IMR-90 (cell line): ENCODE data around the gene METRNL. TPM values are rescaled to one million over a fixed set of nuclear protein-coding genes. Genes with fewer than 3 reads are reported as not detected.

ENCODE experiments used
- ATAC-seq: fragments of 200-7000 bp; cut with Tn5 transposase; 2 replicates; pipeline ENCODE4 v1.9.1; 2020; ENCODE audit warnings: low read depth, mild to moderate bottlenecking, moderate library complexity
- BruUV-seq: library from RNA; stranded (reverse); fragments of 400-500 nt; replicated peaks from 2 replicates; lab custom pipeline; 2021; lab: Mats Ljungman, UMichigan
- CTCF ChIA-PET: fragments of 300-600 bp; formaldehyde crosslinking; extraction: SDS; loops from one replicate; lab custom pipeline; 2021; ENCODE audit warnings: antibody characterized with exemption; lab: Yijun Ruan, JAX
- POLR2A ChIA-PET: fragments of 300-600 bp; sonication (Branson Sonifier 250); formaldehyde crosslinking; loops from one replicate; lab custom pipeline; 2022; ENCODE audit warnings: antibody characterized with exemption; ENCODE audit not compliant: unreplicated experiment; lab: Charles Lee
- DNase-seq: peaks from one replicate; pipeline ENCODE4 v3.0.0; 2013
- H2AFZ ChIP-seq: replicated peaks from 2 replicates; pipeline ENCODE3; 2013; ENCODE audit warnings: low read length, mild to moderate bottlenecking; ENCODE audit not compliant: poor library complexity
- H2AK5ac ChIP-seq: 2 replicates; pipeline ENCODE4 v1.6.1; 2013; ENCODE audit warnings: low read depth, low read length, inconsistent platforms
- H2AK9ac ChIP-seq: replicated peaks from 2 replicates; pipeline ENCODE3; 2013; ENCODE audit warnings: mild to moderate bottlenecking, low read depth, low read length, moderate library complexity; ENCODE audit not compliant: poor library complexity
- H2BK120ac ChIP-seq: 2 replicates; pipeline ENCODE4 v1.6.1; 2013; ENCODE audit warnings: low read depth, low read length, inconsistent platforms
- H2BK15ac ChIP-seq: 3 replicates; pipeline ENCODE4 v1.6.1; 2013; ENCODE audit warnings: low read depth, low read length, inconsistent platforms
- H2BK20ac ChIP-seq: 2 replicates; pipeline ENCODE4 v1.6.1; 2013; ENCODE audit warnings: low read depth, mild to moderate bottlenecking, inconsistent platforms, low read length, moderate library complexity
- H2BK5ac ChIP-seq: 2 replicates; pipeline ENCODE4 v1.6.1; 2013; ENCODE audit warnings: mild to moderate bottlenecking, low read depth, low read length, inconsistent platforms; ENCODE audit not compliant: poor library complexity, severe bottlenecking
- H3K14ac ChIP-seq: replicated peaks from 2 replicates; pipeline ENCODE4 v1.6.1; 2013; ENCODE audit warnings: low read depth, low read length, inconsistent platforms
- H3K18ac ChIP-seq: 2 replicates; pipeline ENCODE4 v1.6.1; 2013; ENCODE audit warnings: low read depth, low read length, control low read depth
- H3K23ac ChIP-seq: 2 replicates; pipeline ENCODE4 v1.6.1; 2013; ENCODE audit warnings: low read depth, low read length, inconsistent platforms
- H3K27ac ChIP-seq: 2 replicates; pipeline ENCODE4 v1.5.1; 2013; ENCODE audit warnings: mild to moderate bottlenecking, control low read depth, low read length; ENCODE audit not compliant: insufficient read depth
- H3K27me3 ChIP-seq: 2 replicates; pipeline ENCODE4 v1.6.1; 2013; ENCODE audit warnings: low read length; ENCODE audit not compliant: control insufficient read depth, insufficient read depth
- H3K36me3 ChIP-seq: 2 replicates; pipeline ENCODE4 v1.6.1; 2013; ENCODE audit warnings: low read length, mixed read lengths; ENCODE audit not compliant: control insufficient read depth, insufficient read depth
- H3K4ac ChIP-seq: 2 replicates; pipeline ENCODE4 v1.6.1; 2013; ENCODE audit warnings: low read depth, low read length, inconsistent platforms
- H3K4me1 ChIP-seq: 2 replicates; pipeline ENCODE4 v1.6.1; 2013; ENCODE audit warnings: low read length, mixed read lengths; ENCODE audit not compliant: control insufficient read depth, insufficient read depth
- H3K4me2 ChIP-seq: 2 replicates; pipeline ENCODE4 v1.6.1; 2013; ENCODE audit warnings: low read depth, mild to moderate bottlenecking, control low read depth, low read length, moderate library complexity
- H3K4me3 ChIP-seq: 2 replicates; pipeline ENCODE4 v1.5.1; 2013; ENCODE audit warnings: low read depth, mild to moderate bottlenecking, control low read depth, low read length, moderate library complexity; ENCODE audit not compliant: insufficient read depth
- H3K56ac ChIP-seq: 2 replicates; pipeline ENCODE4 v1.6.1; 2013; ENCODE audit warnings: low read length, inconsistent platforms; ENCODE audit not compliant: insufficient read depth; ENCODE audit errors: extremely low read depth
- H3K79me1 ChIP-seq, 2 experiments: 2 replicates each; pipeline ENCODE4 v1.6.1; 2013; ENCODE audit warnings: low read length in 2 of 2, inconsistent platforms in 1 of 2, low read depth in 1 of 2
- H3K9ac ChIP-seq: 2 replicates; pipeline ENCODE4 v1.6.1; 2013; ENCODE audit warnings: low read depth, low read length, control low read depth
- H3K9me1 ChIP-seq: 2 replicates; pipeline ENCODE4 v1.6.1; 2013; ENCODE audit warnings: low read length, inconsistent platforms; ENCODE audit not compliant: insufficient read depth
- H3K9me3 ChIP-seq: 2 replicates; pipeline ENCODE4 v1.6.1; 2013; ENCODE audit warnings: low read length; ENCODE audit not compliant: control insufficient read depth, insufficient read depth
- H4K20me1 ChIP-seq: 2 replicates; pipeline ENCODE4 v1.6.1; 2013; ENCODE audit warnings: low read length, inconsistent platforms; ENCODE audit not compliant: insufficient read depth
- H4K5ac ChIP-seq: 2 replicates; pipeline ENCODE4 v1.6.1; 2013; ENCODE audit warnings: mild to moderate bottlenecking, low read depth, low read length, control low read depth
- H4K8ac ChIP-seq, 2 experiments: 2 replicates each; pipeline ENCODE4 v1.6.1; 2013; ENCODE audit warnings: low read depth in 2 of 2, low read length in 2 of 2, control low read depth in 1 of 2, inconsistent platforms in 1 of 2
- H4K91ac ChIP-seq: 2 replicates; pipeline ENCODE4 v1.6.1; 2013; ENCODE audit warnings: low read depth, low read length, inconsistent platforms; ENCODE audit not compliant: insufficient read depth
- MAFK ChIP-seq: IDR thresholded peaks from 2 replicates; pipeline ENCODE4 v1.6.1; 2012; ENCODE audit warnings: low read depth, low read length, improper control_type of control experiment
- WGBS, 2 experiments: methylation state at CpG; one replicate each; pipeline versions ENCODE4 v1.1.5 to v1.1.7; 2013; ENCODE audit warnings: missing lambda C conversion rate in 2 of 2; ENCODE audit not compliant: insufficient read length in 1 of 2; ENCODE audit errors: extremely low coverage in 2 of 2; 5-methylcytosine and 5-hydroxymethylcytosine counted together
- dilution Hi-C: fragments of 300-500 bp; cut with HindIII; formaldehyde crosslinking; loops from one replicate; pipeline ENCODE4 v1.14.3; 2018; ENCODE audit warnings: low sequenced_read_pairs; ENCODE audit not compliant: unreplicated experiment
- in situ Hi-C: fragments of 300-500 bp; cut with MboI; formaldehyde crosslinking; loops from 3 replicates; pipeline ENCODE4 v1.14.3; 2019; ENCODE audit warnings: low sequenced_read_pairs, inconsistent platforms, mixed read lengths
- intact Hi-C: fragments of 100-400 bp; cut with micrococcal nuclease; formaldehyde crosslinking; loops from 2 replicates; pipeline ENCODE4 v1.10.0; 2022
- polyA plus RNA-seq, 3 experiments: library from polyadenylated mRNA; depleted of rRNA; stranded (reverse); fragments of >200 nt; gene quantifications; 2 replicates each; pipeline ENCODE4 v1.2.3, GENCODE V29; 2012; ENCODE audit warnings: low replicate concordance in 1 of 3
- total RNA-seq: library from RNA; depleted of rRNA; stranded (reverse); fragments of >200 nt; gene quantifications from 2 replicates; pipeline ENCODE4 v1.2.3, GENCODE V29; 2012

METRNL gene
- total and polyA plus RNA-seq, 2 of the 4 experiments (the other 2 are of a cell fraction) = 17.9 to 48.2 TPM

GRCh38 chr17:83092931-83093330 is 13.5 kb downstream of the METRNL start:
- Histone ChIP-seq H3K9ac (no peak overlapping the region), H4K8ac (no peak overlapping the region), H3K4me2 (no peak overlapping the region), H3K14ac (no peak overlapping the region), H4K5ac (no peak overlapping the region), H3K27me3 (no peaks in the 10 kb centered on the region), H3K79me1 (peaks cover 16 to 72% of the 10 kb centered on the region in 2 experiments), H3K56ac (no peak overlapping the region), H2BK120ac (no peak overlapping the region), H3K9me3 (no peaks in the 10 kb centered on the region), H3K23ac (no peak overlapping the region), H3K27ac (no peak overlapping the region), H3K4me1 (peaks cover 3% of the 10 kb centered on the region; the same call in 1 of the 2 replicates), H2BK5ac (no peak overlapping the region), H3K4me3 (no peak overlapping the region), H2BK20ac (no peak overlapping the region), H3K9me1 (peaks cover 3% of the 10 kb centered on the region), H2AK9ac (no peak overlapping the region), H3K18ac (no peak overlapping the region), H3K4ac (no peak overlapping the region), H4K20me1 (peaks cover 93% of the 10 kb centered on the region), H2AFZ (no peak overlapping the region), H4K91ac (no peak overlapping the region), H3K36me3 (peaks cover 68% of the 10 kb centered on the region), H2BK15ac (no peak overlapping the region), H2AK5ac (no peak overlapping the region)
- no TSS peak for BruUV-seq
- DNase-seq (no peak), ATAC-seq (no peak)
- intact Hi-C loops (no loop called here), dilution Hi-C loops (no loop called here), in situ Hi-C loops (no loop called here)
- POLR2A ChIA-PET = no interaction called here
- 81% methylated on average over 12 of the region's 22 CpGs; no CpG with 5 or more reads in 1 of the 2 experiments for WGBS, 2 experiments
- TF ChIP-seq MAFK = no peak
- CTCF ChIA-PET = no interaction called here
